Peyer's patch (tissue), 4 donors: ENCODE results near the gene MAP3K15. TPM values are rescaled to one million over a fixed set of nuclear protein-coding genes. Genes with fewer than 3 reads are reported as not detected.

Experiments
- DNase-seq, 3 donors: peaks; one replicate each; pipeline ENCODE4 v3.0.0-alpha.2; 2017 to 2019
- H3K27ac ChIP-seq, 4 donors: fragments of 200-600 bp; sonication (generic); one replicate each; pipeline ENCODE4 v1.5.1; 2016 to 2019
- H3K27me3 ChIP-seq, 2 donors: fragments of 200-600 bp; sonication (generic); one replicate each; pipeline ENCODE4 v1.5.1; 2019
- H3K36me3 ChIP-seq, 3 donors: fragments of 200-600 bp; sonication (generic); one replicate each; pipeline ENCODE4 v1.5.1; 2016 to 2019
- H3K4me1 ChIP-seq, 4 donors: fragments of 200-600 bp; sonication (generic); one replicate each; pipeline ENCODE4 v1.5.1; 2016 to 2019
- H3K4me3 ChIP-seq, 4 donors: fragments of 200-600 bp; sonication (generic); 1 replicate in 3 of 4; 2 replicates in 1 of 4; pipeline ENCODE4 v1.5.1; 2016 to 2019; ENCODE audit warnings: mild to moderate bottlenecking in 1 of 4
- H3K9me3 ChIP-seq, 4 donors: fragments of 200-600 bp; sonication (generic); one replicate each; pipeline ENCODE4 v1.5.1; 2016 to 2019; ENCODE audit warnings: mild to moderate bottlenecking in 1 of 4
- CTCF ChIP-seq, 6 experiments: fragments of 450-650 bp in 4 of 6; fragments of 200-600 bp in 2 of 6; sonication (generic) in 1 of 6; IDR thresholded peaks; one replicate each; pipeline ENCODE4 v1.5.1; 2017 to 2019; ENCODE audit warnings: antibody characterized with exemption in 6 of 6, mild to moderate bottlenecking in 3 of 6, moderate library complexity in 1 of 6
- POLR2A ChIP-seq, 2 donors: fragments of 450-650 bp; IDR thresholded peaks; one replicate each; pipeline ENCODE4 v1.5.1; 2017; ENCODE audit warnings: antibody characterized with exemption in 2 of 2, mild to moderate bottlenecking in 2 of 2, moderate library complexity in 2 of 2
- total RNA-seq, 4 donors: library from RNA; depleted of rRNA; stranded (reverse); fragments of >200 nt; gene quantifications; one replicate each; pipeline ENCODE4 v1.1.0, GENCODE V29; 2016

The MAP3K15 gene
- not detected for total RNA-seq

GRCh38 chrX:19514791-19515614, at the start of gene MAP3K15:
MAP3K15 (minus strand) TSS chrX:19515508; CDS start chrX:19515261, 247 bp downstream.
- Histone ChIP-seq H3K4me3 (peak within 1 kb of the TSS; percentile 11 to 46 (median 42)), H3K4me1 (peaks cover 0 to 5% (median 0%) of the 10 kb centered on the region in 4 donors), H3K9me3 (no peaks in the 10 kb centered on the region), H3K36me3 (no peaks in the 10 kb centered on the region), H3K27ac (no peak within 1 kb of the TSS), H3K27me3 (no peaks in the 10 kb centered on the region)
- DNase-seq = peak in 1 of 3 donors; percentile 48
- TF ChIP-seq POLR2A (IDR thresholded peaks at IDR 0.05) (no peak), CTCF (IDR thresholded peaks at IDR 0.05) (no peak)

- H3K27me3 ChIP-seq = no peaks in the 10 kb centered on the region
- TF ChIP-seq CTCF (IDR thresholded peaks at IDR 0.05) (no peak), POLR2A (IDR thresholded peaks at IDR 0.05) (no peak)
- H3K4me3 ChIP-seq = no peak overlapping the region
- H3K36me3 ChIP-seq = no peaks in the 10 kb centered on the region
- H3K27ac ChIP-seq = no peak overlapping the region
- no peaks in the 10 kb centered on the region for H3K9me3 ChIP-seq
- H3K4me1 ChIP-seq = no peaks in the 10 kb centered on the region
- no peak for DNase-seq
Observed at GRCh38 chrX:19564606-19565005, 49.3 kb upstream of the MAP3K15 start.

GRCh38 chrX:19563746-19564145, 48.4 kb upstream of the MAP3K15 start:
- Histone ChIP-seq H3K4me1 (no peaks in the 10 kb centered on the region), H3K36me3 (no peaks in the 10 kb centered on the region), H3K4me3 (no peak overlapping the region), H3K27ac (no peak overlapping the region), H3K27me3 (no peaks in the 10 kb centered on the region), H3K9me3 (no peaks in the 10 kb centered on the region)
- no peak for DNase-seq
- TF ChIP-seq CTCF (IDR thresholded peaks at IDR 0.05) = no peak
- TF ChIP-seq POLR2A (IDR thresholded peaks at IDR 0.05) = no peak

- no peak for TF ChIP-seq POLR2A (IDR thresholded peaks at IDR 0.05)
- TF ChIP-seq CTCF (IDR thresholded peaks at IDR 0.05) = no peak
- no peaks in the 10 kb centered on the region for H3K27me3 ChIP-seq
- no peaks in the 10 kb centered on the region for H3K4me1 ChIP-seq
- no peak overlapping the region for H3K4me3 ChIP-seq
- H3K9me3 ChIP-seq = no peaks in the 10 kb centered on the region
- no peak for DNase-seq
- no peak overlapping the region for H3K27ac ChIP-seq
- no peaks in the 10 kb centered on the region for H3K36me3 ChIP-seq
Observed at GRCh38 chrX:19563327-19563726, 48.0 kb upstream of the MAP3K15 start.

GRCh38 chrX:19560611-19561010, 45.3 kb upstream of the MAP3K15 start:
- H3K27me3 ChIP-seq = no peaks in the 10 kb centered on the region
- no peak overlapping the region for H3K4me3 ChIP-seq
- no peak for TF ChIP-seq POLR2A (IDR thresholded peaks at IDR 0.05)
- no peak for TF ChIP-seq CTCF (IDR thresholded peaks at IDR 0.05)
- no peak overlapping the region for H3K27ac ChIP-seq
- no peak for DNase-seq
- H3K36me3 ChIP-seq = no peaks in the 10 kb centered on the region
- no peaks in the 10 kb centered on the region for H3K4me1 ChIP-seq
- no peaks in the 10 kb centered on the region for H3K9me3 ChIP-seq
